Mesenteric fat pad (tissue), 1 donor: ENCODE results near the gene TPTE. TPM values are rescaled to one million over a fixed set of nuclear protein-coding genes. Genes with fewer than 3 reads are reported as not detected.
"Not testable (repeated sequence)": the region's sequence is repeated elsewhere in the genome, so short reads cannot be mapped to it uniquely, and the experiment has no call there.

Experiments used
- DNase-seq: peaks from one replicate; pipeline ENCODE4 v3.0.0-alpha.2; 2020; ENCODE audit warnings: low spot score
- long read RNA-seq: library from polyadenylated mRNA; unstranded; transcript quantifications from one replicate; pipeline ENCODE4 v2.0.0, GENCODE V29; 2020
- total RNA-seq: library from RNA; stranded (reverse); fragmentation: NEBNext Ultra II Directional; extraction: Animal tissue kit (Norgen Biotek cat#: 25700); gene quantifications from one replicate; pipeline ENCODE4 v1.2.1, GENCODE V29; 2021
- donor health status: DM: yes; HTN: yes; CAD: no.

TPTE gene
- not detected for total RNA-seq
- long read RNA-seq: 0 reads

DNA sequence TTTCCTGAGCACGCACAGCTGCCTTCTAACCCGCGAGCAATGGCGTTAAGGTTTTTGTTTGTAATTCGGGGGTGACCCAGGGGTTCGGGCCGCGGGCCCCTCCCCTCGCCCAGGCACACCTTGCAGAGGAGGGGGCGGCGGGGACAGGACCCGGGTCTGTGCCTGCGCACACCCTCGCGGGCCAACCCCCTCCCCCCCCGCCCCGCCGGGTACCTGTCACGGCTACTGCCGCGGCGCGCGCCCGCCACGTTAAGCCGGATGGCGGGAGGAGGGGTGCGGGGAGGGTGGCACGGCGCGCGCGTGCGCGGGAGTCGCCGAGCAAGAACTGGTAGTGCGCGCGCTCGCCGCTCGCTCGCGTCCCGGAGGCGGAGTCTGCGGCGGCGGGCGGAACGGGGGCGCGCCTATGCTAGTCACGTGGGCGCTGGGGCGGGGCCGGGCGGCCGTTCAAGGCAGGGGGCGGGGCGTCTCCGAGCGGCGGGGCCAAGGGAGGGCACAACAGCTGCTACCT lies at the start of gene TPTE:
Gene TPTE (plus strand): TSS at position 493 of the 508 bp plus-strand sequence. CDS start 17,141 bp downstream, outside the sequence.
- no peak for DNase-seq

GRCh38 chr21:10471999-10472398 lies 49.4 kb upstream of the TPTE start:
- DNase-seq: not testable (repeated sequence)

GRCh38 chr21:10477794-10478193 lies 43.6 kb upstream of the TPTE start:
- DNase-seq: not testable (repeated sequence)

DNA sequence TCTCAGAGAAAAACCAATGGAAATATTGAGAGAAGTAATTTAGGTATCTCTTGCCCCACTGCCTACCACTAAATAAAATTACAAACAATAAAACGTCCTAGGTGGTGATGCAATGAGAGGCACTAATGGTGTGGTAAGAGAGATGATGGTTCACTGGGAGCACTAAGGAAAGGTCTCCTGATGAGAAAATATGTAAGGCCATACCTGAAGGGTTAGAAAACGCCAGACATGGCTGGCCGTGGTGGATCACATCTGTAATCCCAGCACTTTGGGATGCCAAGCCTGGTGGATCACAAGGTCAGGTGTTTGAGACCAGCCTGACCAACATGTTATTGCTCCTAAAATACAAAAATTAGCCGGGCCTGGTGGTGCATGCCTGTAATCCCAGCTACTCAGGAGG lies 41.5 kb upstream of the TPTE start:
- not testable (repeated sequence) for DNase-seq

DNA sequence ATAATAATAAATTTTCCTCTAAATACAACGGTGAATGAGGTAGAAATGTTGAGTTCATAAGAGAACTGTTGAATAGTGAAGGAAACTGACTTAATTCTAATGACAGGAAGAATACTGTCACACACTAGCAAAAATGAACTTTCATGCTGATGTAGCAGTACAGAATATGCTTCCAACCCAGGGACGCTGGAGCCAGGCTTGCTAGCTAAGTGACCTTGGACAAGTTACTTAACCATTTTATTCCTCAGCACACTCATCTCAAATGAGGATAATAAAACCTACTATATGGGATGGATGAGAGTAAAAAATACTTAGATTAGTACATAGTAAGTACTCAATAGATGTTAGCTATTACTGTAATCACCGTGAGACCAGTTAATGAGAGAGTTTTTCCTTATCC lies 36.5 kb upstream of the TPTE start:
- not testable (repeated sequence) for DNase-seq

DNA sequence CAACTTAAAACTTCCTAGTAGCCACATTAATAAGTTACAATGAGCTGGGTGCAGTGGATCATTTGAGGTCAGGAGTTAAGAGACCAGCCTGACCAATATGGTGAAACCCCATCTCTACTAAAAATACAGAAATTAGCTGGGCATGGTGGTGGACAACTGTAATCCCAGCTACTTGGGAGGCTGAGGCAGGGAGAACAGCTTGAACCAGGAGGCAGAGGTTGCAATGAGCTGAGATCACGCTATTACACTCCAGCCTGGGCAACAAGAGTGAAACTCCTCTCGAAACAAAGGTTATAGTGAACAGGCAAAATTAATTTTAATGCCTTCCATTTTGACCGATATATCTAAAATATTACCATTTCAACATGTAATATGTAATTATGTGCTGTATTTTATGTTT lies 30.9 kb upstream of the TPTE start:
- DNase-seq: not testable (repeated sequence)

DNA sequence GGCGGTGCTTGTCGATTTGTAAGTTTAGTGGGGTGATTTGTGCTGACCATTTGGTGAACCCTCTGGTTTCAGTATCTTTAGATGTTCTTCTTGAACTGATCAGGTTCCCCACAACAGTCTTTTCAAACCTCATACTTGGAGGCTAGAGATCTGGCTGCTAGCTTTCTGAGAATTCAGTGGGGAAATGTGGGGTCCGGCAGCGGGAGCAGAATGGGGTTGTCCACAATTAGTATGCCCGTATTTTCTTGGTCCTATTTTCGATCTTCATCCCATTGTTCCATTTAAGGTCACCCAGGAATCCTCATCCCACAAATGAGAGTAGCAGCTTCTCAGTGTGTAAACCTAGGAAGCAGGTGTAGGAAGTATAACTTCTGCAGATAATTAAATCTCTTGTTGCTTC lies 10.3 kb upstream of the TPTE start:
- no peak for DNase-seq

DNA sequence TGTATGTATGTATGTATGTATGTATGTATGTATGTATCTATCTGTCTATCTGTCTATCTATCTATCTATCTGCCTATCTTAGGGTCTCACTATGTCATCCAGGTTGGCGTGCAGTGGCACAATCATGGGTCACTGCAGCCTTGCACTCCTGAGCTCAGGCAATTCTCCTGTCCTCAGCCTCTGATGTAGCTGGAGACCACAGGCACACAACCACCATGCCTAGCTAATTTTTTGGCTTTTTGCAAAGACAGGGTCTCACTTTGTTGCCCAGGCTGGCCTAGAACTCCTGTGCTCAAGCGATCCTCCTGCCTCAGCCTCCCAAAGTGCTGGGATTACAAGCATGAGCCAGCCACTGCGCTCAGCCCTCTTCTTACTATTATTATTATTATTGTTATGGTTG lies 4.5 kb upstream of the TPTE start:
- DNase-seq: peak; percentile 79

GRCh38 chr21:10517904-10518303 lies 3.5 kb upstream of the TPTE start:
- not testable (repeated sequence) for DNase-seq

GRCh38 chr21:10521835-10522500 lies 585 bp downstream of the TPTE start:
- not testable (repeated sequence) for DNase-seq

GRCh38 chr21:10539956-10540355 lies 18.6 kb downstream of the TPTE start:
- DNase-seq: no peak

DNA sequence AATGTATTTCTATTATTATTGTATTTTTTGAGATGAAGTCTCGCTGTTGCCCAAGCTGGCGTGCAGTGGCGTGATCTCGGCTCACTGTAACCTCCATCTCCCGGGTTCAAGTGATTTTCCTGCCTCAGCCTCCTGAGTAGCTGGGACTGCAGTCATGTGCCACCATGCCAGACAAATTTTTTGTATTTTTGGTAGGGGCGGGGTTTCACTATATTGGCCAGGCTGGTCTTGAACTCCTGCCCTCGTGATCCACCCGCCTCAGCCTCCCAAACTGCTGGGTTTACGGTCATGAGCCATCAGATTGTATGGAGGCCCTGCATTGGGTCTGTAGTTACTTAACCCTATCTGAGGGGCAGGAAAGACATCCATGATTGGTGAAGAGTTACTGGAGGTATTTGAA lies 23.0 kb downstream of the TPTE start:
- DNase-seq: not testable (repeated sequence)

GRCh38 chr21:10547868-10548267 lies 26.5 kb downstream of the TPTE start:
- DNase-seq: not testable (repeated sequence)

DNA sequence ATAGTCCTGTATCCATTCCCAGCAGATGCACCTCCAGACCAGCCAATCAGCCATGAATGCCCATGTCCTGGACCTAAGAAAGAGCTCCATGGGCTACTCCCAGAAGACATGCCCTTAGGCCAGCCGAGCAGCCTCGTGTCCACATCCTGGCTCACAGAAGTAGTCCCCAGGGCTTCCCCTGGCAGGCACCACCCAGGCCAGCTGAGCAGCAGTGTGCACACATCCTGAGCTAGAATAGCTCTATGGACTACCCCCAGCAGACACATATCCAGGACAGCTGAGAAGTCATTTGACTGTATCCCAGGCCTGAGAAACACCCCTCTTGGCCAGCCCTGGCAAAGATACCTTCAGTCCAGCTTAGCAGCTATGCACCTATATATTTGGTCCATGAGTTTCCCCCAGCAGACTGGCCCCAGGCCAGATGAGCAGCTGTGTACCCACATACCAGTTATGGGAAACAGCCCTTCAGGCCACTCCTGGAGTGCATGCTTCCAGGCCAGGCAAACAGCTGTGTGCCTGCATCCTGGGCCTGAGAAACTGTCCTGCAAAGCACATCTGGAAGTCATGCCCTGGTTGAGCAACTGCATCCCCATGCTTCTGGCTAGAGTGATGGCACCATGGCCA lies 27.1 kb downstream of the TPTE start:
- not testable (repeated sequence) for DNase-seq

DNA sequence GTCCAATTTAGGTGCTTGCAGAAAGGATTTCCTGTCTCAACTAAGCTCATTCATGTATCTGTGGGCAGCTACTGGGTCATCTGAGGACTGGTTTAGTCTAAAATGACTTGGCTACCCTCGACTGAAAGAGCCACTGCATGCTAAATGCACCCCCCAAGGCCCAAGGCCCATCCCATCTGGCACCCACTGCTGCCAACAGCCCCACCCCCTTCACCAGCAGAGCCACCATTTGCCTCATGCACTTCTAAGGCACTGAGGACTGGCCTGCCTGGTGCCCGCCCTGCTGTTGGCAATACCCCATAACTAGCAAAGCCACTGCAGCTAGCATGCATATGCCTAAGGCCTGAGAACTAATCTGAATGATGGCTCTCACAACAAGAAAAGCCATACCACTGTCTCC lies 49.4 kb downstream of the TPTE start:
- DNase-seq: not testable (repeated sequence)

DNA sequence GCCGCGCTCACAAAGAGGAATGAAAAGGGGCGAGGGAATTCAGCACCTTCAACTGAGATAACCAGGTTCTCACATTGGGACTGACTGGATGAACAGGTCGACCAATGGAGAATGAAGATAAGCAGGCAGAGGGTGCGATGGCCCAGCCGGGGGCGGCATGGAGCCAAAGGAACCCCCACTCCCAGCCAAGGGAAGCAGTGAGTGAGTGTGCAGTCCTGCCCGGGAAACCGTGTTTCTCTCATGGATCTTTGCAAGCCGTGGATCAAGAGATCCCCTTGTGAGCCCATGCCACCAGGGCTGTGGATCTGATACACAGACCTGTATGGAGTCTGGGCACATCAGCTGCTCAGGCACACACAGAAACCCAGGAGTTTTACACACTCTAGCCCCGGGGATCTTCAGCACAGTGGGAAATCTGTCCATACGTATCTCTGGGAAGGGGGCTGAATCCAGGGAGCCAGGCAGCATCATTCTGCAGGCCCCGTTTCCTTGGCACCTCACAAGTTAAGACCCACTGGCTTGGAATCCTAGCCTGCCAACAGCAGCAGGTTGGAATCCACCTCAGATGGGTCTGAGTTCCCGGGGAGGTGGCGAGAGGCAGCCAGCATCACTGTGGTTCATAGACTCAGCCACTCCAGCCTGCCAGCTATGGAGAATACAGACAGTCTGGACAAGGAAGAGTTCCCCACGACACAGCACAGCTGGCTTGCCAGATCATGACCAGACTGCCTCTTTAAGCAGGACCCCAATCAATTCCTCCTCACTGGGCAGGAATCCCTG lies 53.3 kb downstream of the TPTE start:
- not testable (repeated sequence) for DNase-seq

DNA sequence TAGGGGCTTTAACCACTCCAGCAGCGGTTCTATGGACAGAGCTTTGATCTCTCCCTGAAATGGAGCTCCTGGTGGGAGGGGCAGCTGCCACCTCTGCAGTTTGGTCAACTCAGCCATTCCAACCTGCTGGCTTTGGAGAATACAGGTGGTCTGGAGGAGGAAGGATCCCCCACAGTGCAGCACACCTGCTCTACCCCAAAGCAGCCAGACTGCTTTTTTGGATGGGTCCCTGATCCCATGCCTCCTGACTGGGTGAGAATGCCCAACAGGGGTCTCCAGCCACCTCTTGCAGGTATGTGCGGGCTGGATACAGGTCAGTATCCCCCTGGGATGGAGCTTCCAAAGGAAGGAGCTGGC lies 53.9 kb downstream of the TPTE start:
- no peak for DNase-seq

DNA sequence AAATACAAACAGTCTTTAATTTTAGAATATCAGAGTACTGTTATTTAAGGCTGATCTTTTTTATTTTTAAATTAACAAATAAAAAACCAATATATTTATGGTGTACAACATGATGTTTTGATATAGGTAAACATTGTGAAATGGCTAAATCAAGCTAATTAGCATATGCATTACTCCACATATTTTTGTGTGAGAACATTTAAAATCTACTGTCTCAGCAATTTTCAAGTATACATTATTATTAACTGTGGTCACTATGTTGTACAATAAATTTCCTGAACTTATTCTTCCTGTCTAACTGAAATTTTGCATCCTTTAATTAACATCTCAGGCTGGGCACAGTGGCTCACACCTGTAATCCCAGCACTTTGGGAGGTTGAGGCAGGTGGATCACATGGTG lies 57.5 kb downstream of the TPTE start:
- DNase-seq: not testable (repeated sequence)

GRCh38 chr21:10589115-10589514 lies 67.7 kb downstream of the TPTE start:
- DNase-seq: not testable (repeated sequence)

DNA sequence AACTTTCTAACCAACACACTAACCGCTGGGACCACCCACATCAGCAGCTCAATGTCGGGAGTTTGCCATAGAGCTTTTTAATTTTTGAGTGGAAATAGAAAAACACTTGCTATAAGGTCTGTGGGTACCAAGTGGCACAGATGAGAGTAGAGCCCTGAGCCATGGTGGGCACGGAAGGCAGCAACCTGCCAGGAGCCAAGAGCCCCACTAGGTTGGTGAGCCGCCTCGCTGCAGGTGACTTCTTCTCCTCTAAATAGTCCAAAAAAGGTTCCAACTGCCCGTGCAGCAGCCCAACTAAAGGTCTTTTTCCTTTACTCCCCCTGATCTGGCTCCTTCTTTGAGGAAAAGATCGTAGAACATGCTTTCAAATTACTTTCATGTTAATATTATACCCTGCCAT lies 85.7 kb downstream of the TPTE start:
- DNase-seq: not testable (repeated sequence)

DNA sequence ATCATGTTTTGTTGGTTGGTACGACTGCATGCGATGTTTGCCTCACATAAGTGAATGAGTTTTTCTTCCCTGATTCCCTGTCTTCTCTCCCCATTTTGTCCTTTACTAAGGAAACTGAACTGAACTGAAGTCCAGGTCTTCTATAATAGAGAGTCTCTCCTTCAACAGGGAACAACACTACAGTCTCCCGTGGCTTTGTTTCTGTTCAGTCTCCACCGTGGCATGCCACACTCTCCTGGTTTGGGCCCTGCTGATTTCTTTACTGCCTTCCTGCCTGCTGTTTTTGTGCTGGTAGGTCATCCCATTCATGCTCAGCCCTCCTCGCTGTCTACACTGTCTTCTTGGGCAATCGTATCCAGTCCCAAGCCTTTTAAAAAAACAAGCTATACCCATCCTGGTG lies 92.9 kb downstream of the TPTE start:
- not testable (repeated sequence) for DNase-seq

GRCh38 chr21:10616061-10616460 lies 94.7 kb downstream of the TPTE start:
- not testable (repeated sequence) for DNase-seq
